Measurements from ENCODE around the gene PLAC8. TPM values are rescaled to one million over a fixed set of nuclear protein-coding genes. Genes with fewer than 3 reads are reported as not detected.
A peak's percentile ranks its signal among the peaks of the same experiment; 100 is the strongest.
"Not testable (repeated sequence)": the region's sequence is repeated elsewhere in the genome, so short reads cannot be mapped to it uniquely, and the experiment has no call there.

Gene PLAC8
- total RNA-seq, 1 donor from 2014 or later: 1.0 TPM

DNA sequence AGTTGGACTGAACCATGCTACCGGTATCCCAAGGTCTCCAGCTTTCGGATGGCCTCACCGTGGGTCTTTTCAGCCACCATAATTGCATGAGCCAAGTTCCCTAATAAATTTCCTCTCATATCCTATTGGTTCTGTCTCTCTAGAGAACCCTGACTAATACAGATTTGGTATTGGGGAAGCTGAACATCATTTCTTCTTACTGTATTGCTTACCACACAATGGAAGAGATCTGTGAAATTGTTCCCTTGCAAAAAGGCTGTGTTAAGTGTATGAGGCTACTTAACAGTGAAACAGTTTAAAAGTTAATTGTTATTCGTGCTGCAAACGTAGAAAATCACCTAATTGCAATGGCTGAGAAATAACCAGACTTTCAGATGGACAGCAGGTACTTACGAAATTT is 34.0 kb downstream of the PLAC8 start:
- Mint-ChIP-seq H3K27me3 (ENCODE audit: unreplicated experiment) (peaks cover 4% of the 10 kb centered on the region), H3K4me1 (ENCODE audit: low read depth, unreplicated experiment) (no peaks in the 10 kb centered on the region), H3K36me3 (ENCODE audit: unreplicated experiment) (peaks cover 11% of the 10 kb centered on the region), H3K27ac (ENCODE audit: unreplicated experiment) (no peak overlapping the region), H3K9me3 (ENCODE audit: unreplicated experiment) (no peaks in the 10 kb centered on the region), H3K4me3 (ENCODE audit: unreplicated experiment) (no peak overlapping the region)
- TF ChIP-seq, protein P1, sequence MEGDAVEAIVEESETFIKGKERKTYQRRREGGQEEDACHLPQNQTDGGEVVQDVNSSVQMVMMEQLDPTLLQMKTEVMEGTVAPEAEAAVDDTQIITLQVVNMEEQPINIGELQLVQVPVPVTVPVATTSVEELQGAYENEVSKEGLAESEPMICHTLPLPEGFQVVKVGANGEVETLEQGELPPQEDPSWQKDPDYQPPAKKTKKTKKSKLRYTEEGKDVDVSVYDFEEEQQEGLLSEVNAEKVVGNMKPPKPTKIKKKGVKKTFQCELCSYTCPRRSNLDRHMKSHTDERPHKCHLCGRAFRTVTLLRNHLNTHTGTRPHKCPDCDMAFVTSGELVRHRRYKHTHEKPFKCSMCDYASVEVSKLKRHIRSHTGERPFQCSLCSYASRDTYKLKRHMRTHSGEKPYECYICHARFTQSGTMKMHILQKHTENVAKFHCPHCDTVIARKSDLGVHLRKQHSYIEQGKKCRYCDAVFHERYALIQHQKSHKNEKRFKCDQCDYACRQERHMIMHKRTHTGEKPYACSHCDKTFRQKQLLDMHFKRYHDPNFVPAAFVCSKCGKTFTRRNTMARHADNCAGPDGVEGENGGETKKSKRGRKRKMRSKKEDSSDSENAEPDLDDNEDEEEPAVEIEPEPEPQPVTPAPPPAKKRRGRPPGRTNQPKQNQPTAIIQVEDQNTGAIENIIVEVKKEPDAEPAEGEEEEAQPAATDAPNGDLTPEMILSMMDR (IDR thresholded peaks at IDR 0.05; ENCODE audit: partially characterized antibody, unreplicated experiment): no peak
- DNase-seq: no peak

DNA sequence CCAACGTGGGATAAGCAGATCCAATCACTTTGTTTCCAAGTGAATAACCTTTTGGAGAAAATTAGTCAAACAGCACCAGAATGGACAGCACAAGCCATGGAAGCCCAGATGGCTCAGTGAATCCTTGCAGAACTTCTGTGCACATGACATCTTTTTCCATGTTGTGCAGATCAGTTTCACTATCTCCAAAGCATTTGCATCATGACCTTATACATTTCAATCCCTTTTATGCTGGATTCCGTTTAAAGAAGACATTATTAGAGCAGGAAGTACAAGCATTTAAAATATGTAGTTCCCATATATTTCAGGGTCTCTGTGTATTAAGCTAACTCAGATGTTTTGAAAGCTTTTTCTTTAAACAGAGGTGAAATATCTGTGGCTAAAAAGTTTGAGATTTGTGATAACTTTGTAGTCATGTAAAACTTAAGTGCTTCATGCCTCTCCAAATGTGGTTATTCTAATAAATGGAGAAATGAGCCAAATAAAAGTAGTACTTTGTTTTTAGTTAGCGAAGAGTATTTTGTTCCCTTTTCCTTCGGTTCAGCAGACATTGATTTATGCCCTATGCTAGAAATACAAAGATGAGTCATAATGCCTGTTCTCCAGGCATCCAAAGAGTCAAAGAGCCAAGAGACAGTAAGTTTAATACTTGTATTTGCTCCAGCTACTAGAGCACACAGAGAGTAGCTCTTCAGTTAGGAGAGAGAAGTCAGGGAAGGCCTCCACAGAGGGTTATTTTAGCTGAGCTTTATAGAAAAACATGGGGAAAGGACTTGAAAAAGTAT is 39.0 kb downstream of the PLAC8 start:
- no peak for DNase-seq
- Mint-ChIP-seq H3K4me1 (ENCODE audit: low read depth, unreplicated experiment) (no peaks in the 10 kb centered on the region), H3K9me3 (ENCODE audit: unreplicated experiment) (no peaks in the 10 kb centered on the region), H3K4me3 (ENCODE audit: unreplicated experiment) (no peak overlapping the region), H3K27ac (ENCODE audit: unreplicated experiment) (no peak overlapping the region), H3K27me3 (ENCODE audit: unreplicated experiment) (peaks cover 4% of the 10 kb centered on the region), H3K36me3 (ENCODE audit: unreplicated experiment) (peaks cover 5% of the 10 kb centered on the region)
- TF ChIP-seq, protein P1 (IDR thresholded peaks at IDR 0.05; ENCODE audit: partially characterized antibody, unreplicated experiment): no peak

DNA sequence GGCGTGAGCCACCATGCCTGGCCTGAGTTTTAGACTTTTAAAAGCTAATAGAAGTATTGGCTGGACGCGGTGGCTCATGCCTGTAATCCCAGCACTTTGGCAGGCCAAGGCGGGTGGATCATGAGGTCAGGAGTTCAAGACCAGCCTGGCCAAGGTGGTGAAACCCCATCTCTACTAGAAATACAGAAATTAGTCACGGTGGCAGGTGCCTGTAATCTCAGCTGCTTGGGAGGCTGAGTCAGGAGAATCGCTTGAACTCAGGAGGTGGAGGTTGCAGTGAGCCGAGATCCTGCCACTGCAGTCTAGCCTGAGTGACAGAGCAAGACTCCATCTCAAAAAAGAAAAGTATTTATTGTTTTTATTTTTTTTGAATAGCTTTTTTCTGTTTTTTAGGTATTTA is 39.7 kb downstream of the PLAC8 start:
- H3K4me3 Mint-ChIP-seq (ENCODE audit: unreplicated experiment); H3K36me3 Mint-ChIP-seq (ENCODE audit: unreplicated experiment); DNase-seq; H3K4me1 Mint-ChIP-seq (ENCODE audit: low read depth, unreplicated experiment); H3K9me3 Mint-ChIP-seq (ENCODE audit: unreplicated experiment); H3K27me3 Mint-ChIP-seq (ENCODE audit: unreplicated experiment); H3K27ac Mint-ChIP-seq (ENCODE audit: unreplicated experiment): not testable (repeated sequence)

DNA sequence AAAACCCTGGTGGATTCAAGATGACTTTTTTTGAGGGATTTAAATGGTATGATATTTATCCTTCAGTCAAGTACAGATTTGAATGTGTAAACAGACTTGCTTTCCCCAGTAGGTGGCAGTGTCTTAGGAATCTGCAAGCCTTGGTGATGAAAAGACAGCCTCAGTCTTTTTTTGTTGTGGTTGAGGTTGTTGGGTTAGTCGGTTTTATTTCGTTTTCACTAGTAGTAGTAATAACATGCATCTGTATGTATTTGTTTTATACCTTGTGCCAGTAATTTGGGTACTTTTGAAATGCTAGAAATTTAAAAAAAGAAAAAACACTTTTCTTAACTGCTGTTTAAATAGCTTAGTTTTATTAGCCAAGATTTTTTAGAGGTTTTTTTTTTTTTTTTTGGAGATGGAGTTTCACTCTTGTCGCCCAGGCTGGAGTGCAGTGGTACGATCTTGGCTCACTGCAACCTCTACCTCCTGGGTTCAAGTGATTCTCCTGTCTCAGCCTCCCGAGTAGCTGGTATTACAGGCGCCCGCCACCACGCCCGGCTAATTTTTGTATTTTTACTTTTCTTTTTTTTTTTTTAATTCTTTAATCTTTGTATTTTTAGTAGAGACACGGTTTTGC is 40.3 kb downstream of the PLAC8 start:
- Mint-ChIP-seq H3K27me3 (ENCODE audit: unreplicated experiment) (peaks cover 4% of the 10 kb centered on the region), H3K4me3 (ENCODE audit: unreplicated experiment) (no peak overlapping the region), H3K27ac (ENCODE audit: unreplicated experiment) (no peak overlapping the region), H3K9me3 (ENCODE audit: unreplicated experiment) (no peaks in the 10 kb centered on the region), H3K36me3 (ENCODE audit: unreplicated experiment) (peaks cover 5% of the 10 kb centered on the region), H3K4me1 (ENCODE audit: low read depth, unreplicated experiment) (no peaks in the 10 kb centered on the region)
- TF ChIP-seq, protein P1 (IDR thresholded peaks at IDR 0.05; ENCODE audit: partially characterized antibody, unreplicated experiment): peak; percentile 73
- no peak for DNase-seq

DNA sequence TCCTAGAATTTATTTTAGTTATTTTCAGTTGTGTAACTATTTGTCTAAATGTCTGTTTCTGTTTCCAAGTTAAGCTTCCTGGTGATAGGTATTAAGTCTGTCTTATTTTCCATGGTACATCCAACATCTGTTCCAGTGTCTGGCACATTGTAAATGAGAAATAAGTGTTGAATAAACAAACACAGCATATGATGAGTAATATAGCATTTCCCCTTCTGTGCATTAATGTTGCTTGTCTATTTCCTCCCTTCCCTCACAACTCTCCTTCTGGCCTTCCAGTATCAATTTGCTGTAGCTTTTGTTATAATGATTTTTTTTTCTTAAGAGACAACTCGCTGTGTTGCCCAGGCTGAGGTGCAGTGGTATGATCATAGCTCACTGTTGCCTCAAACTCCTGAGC is 43.4 kb downstream of the PLAC8 start:
- Mint-ChIP-seq H3K27ac (ENCODE audit: unreplicated experiment) (no peak overlapping the region), H3K4me3 (ENCODE audit: unreplicated experiment) (no peak overlapping the region), H3K4me1 (ENCODE audit: low read depth, unreplicated experiment) (no peaks in the 10 kb centered on the region), H3K27me3 (ENCODE audit: unreplicated experiment) (no peaks in the 10 kb centered on the region), H3K36me3 (ENCODE audit: unreplicated experiment) (peaks cover 5% of the 10 kb centered on the region), H3K9me3 (ENCODE audit: unreplicated experiment) (no peaks in the 10 kb centered on the region)
- no peak for DNase-seq
- TF ChIP-seq, protein P1 (IDR thresholded peaks at IDR 0.05; ENCODE audit: partially characterized antibody, unreplicated experiment): no peak
